HFFc6 (cell line): ENCODE measurements around the gene CCDC97. TPM values are rescaled to one million over a fixed set of nuclear protein-coding genes. Genes with fewer than 3 reads are reported as not detected.

Source experiments
- DNase-seq: peaks from one replicate; pipeline ENCODE4 v3.0.0-alpha.2; 2018
- H3K27ac Mint-ChIP-seq: 2 replicates; pipeline ENCODE4 v1.8.0; 2020; ENCODE audit warnings: mild to moderate bottlenecking, mixed read lengths
- H3K27me3 Mint-ChIP-seq: 2 replicates; pipeline ENCODE4 v1.8.0; 2021; ENCODE audit warnings: mild to moderate bottlenecking, moderate library complexity, mixed read lengths; ENCODE audit not compliant: insufficient read depth
- H3K36me3 Mint-ChIP-seq: 2 replicates; pipeline ENCODE4 v1.8.0; 2021; ENCODE audit warnings: low read depth, mixed read lengths
- H3K4me1 Mint-ChIP-seq: 2 replicates; pipeline ENCODE4 v1.8.0; 2020; ENCODE audit warnings: low read depth, mixed read lengths
- H3K4me3 Mint-ChIP-seq: 2 replicates; pipeline ENCODE4 v1.8.0; 2020; ENCODE audit warnings: mild to moderate bottlenecking, moderate library complexity, mixed read lengths
- H3K9me3 Mint-ChIP-seq: 2 replicates; pipeline ENCODE4 v1.8.0; 2020; ENCODE audit warnings: mild to moderate bottlenecking, mixed read lengths
- CTCF ChIP-seq: fragments of 200-600 bp; sonication (generic); IDR thresholded peaks from 2 replicates; pipeline ENCODE4 v1.5.0; 2021; ENCODE audit warnings: antibody characterized with exemption, mild to moderate bottlenecking
- total RNA-seq, 6 experiments: library from RNA; stranded (reverse); fragmentation: NEBNext Ultra II Directional; extraction: Animal tissue kit (Norgen Biotek cat#: 25700); gene quantifications; 2 replicates in 1 of 6; 3 replicates in 5 of 6; pipeline ENCODE4 v1.2.3, GENCODE V29; 2021

Gene CCDC97
- total RNA-seq, 6 experiments from 2014 or later, result 15.4 to 19.1 (median 16.8) TPM

DNA sequence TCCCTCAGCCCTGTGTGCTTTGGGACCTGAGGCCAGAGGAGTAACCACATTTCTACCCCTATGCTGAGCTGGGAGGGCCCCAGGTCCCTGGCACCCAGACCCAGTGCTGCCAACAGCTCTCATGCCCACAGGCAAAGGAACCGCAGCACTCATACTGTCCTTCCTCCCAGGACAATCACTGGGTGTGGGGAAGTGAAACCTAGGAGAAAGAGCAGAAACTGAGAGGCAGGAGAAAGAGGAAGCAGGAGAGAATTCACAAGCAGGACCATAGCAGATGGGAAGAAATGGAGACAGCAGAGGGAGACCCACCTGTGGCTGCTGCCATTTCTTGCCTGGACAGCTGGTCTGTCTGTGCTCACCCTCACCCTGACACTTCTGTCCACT lies 18.9 kb downstream of the CCDC97 start:
- no peak for TF ChIP-seq CTCF
- peaks cover 48% of the 10 kb centered on the region for H3K4me1 Mint-ChIP-seq
- H3K4me3 Mint-ChIP-seq, result no peak overlapping the region

DNA sequence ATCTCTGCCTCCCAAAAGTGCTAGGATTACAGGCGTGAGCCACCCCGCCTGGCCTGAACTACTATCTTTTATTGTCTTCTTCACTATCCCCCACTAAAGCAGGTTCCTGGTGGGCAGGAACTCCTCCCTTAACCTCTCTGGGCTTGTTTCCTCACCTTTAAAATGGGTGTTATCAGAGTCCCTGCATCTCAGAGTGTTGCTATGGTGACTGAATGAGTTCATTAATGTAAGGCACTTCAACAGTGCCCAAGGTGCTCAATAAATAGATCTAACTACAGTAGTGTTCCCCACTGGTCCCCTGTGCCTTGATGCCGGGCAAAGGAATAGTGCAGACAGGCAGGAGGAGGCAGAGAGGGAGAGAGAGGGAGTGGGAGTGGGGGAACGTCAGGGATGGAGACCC lies 20.5 kb downstream of the CCDC97 start:
- DNase-seq, result no peak
- Mint-ChIP-seq H3K27ac (no peak overlapping the region), H3K4me1 (peaks cover 32% of the 10 kb centered on the region), H3K9me3 (no peaks in the 10 kb centered on the region), H3K4me3 (no peak overlapping the region), H3K27me3 (no peaks in the 10 kb centered on the region; the same call in none of the 2 replicates), H3K36me3 (peaks cover 36% of the 10 kb centered on the region)
- TF ChIP-seq CTCF, result no peak

More for the DNA sequence above, 18.9 kb downstream of the CCDC97 start:
- H3K27ac Mint-ChIP-seq, result peak overlapping the region; percentile 50; the same call in 1 of the 2 replicates
- DNase-seq, result no peak
- H3K9me3 Mint-ChIP-seq, result no peaks in the 10 kb centered on the region
- peaks cover 36% of the 10 kb centered on the region for H3K36me3 Mint-ChIP-seq
- H3K27me3 Mint-ChIP-seq, result no peaks in the 10 kb centered on the region; the same call in none of the 2 replicates

- H3K4me3 Mint-ChIP-seq, result no peak overlapping the region
- no peak for DNase-seq
These were observed 21.1 kb downstream of the CCDC97 start for GRCh38 chr19:41330946-41331678.

GRCh38 chr19:41332000-41332399 lies 22.0 kb downstream of the CCDC97 start:
- H3K27me3 Mint-ChIP-seq, result no peaks in the 10 kb centered on the region; the same call in none of the 2 replicates
- H3K4me1 Mint-ChIP-seq, result peaks cover 18% of the 10 kb centered on the region
- no peak for DNase-seq
- H3K4me3 Mint-ChIP-seq, result no peak overlapping the region
- H3K36me3 Mint-ChIP-seq, result peaks cover 33% of the 10 kb centered on the region
- TF ChIP-seq CTCF, result no peak
- no peak overlapping the region for H3K27ac Mint-ChIP-seq
- no peaks in the 10 kb centered on the region for H3K9me3 Mint-ChIP-seq

More at GRCh38 chr19:41330946-41331678, 21.1 kb downstream of the CCDC97 start:
- Mint-ChIP-seq H3K36me3 (peaks cover 36% of the 10 kb centered on the region), H3K4me1 (peaks cover 27% of the 10 kb centered on the region), H3K27me3 (no peaks in the 10 kb centered on the region; the same call in none of the 2 replicates), H3K27ac (no peak overlapping the region), H3K9me3 (no peaks in the 10 kb centered on the region)
- no peak for TF ChIP-seq CTCF

GRCh38 chr19:41332468-41332867 lies 22.5 kb downstream of the CCDC97 start:
- DNase-seq, result no peak
- Mint-ChIP-seq H3K4me3 (no peak overlapping the region), H3K27ac (no peak overlapping the region), H3K36me3 (peaks cover 33% of the 10 kb centered on the region), H3K9me3 (no peaks in the 10 kb centered on the region), H3K27me3 (no peaks in the 10 kb centered on the region; the same call in none of the 2 replicates), H3K4me1 (peaks cover 15% of the 10 kb centered on the region)
- no peak for TF ChIP-seq CTCF
